ENCODE measurements around the gene HSPA4.
"Not testable (repeated sequence)": the region's sequence is repeated elsewhere in the genome, so short reads cannot be mapped to it uniquely, and the experiment has no call there.

Gene HSPA4

DNA sequence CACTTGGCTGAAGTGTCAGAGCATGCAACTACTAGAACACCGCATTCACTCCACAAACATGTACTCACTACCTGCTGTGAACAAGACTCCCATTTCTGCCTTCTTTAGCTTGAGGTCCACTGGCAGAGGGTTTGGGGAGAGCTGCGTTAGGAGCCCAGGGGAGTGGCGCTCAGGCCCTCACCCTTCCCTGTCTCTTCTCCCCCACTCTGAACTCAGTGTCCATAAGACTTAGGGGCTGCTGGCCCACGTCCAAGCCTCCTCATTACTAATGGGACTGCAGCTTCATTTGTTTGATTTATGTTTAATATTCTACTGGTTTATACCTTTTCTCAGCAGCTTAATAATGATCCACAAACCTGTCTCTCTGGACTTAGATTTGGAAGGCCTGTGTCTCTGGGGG, 70.9 kb downstream of the HSPA4 start:
- no peak for DNase-seq (ENCODE audit: low read depth, low spot score)

- no peak for DNase-seq (ENCODE audit: low read depth, low spot score)
These were observed 71.5 kb downstream of the HSPA4 start for GRCh38 chr5:133123297-133123696.

DNA sequence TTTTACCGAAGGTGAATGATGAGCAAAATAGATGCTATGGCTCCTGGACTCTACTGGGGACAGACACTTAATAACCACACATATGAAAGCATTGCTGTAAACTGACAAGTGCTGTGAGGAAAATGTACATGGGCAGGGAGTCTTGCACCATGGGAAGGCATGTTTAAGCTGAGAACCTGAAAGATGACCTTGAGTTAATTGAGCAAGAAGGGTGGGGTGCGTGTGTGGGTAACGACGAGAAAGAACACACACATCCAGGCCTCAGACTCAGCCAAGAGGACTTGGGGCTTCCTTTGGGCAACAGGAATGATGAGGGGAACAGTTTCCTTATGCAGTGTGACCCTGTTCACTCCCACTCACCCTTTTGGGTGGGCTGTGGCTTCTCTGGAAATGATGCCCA, 73.1 kb downstream of the HSPA4 start:
- DNase-seq (ENCODE audit: low read depth, low spot score), result no peak

DNA sequence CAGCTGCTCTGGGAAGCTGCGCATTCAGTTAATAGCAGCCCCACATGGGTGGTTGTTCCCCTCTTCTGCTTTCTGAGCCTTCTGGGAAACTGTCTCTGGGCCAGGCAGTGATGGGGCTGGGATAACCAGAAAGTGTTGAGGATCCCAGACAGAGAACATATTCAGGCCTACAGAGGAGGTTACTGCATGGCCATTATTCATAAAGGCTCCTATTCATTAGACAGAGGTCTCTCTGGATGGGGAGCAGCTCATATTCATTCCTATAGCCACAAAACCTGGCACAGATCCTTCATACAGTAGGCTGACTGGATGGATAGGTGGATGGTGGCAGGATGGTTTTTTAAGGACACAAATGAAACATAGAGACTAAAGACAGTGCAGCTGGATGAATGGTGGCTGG, 76.3 kb downstream of the HSPA4 start:
- DNase-seq (ENCODE audit: low read depth, low spot score), result no peak

- DNase-seq (ENCODE audit: low read depth, low spot score), result no peak
These were observed 77.5 kb downstream of the HSPA4 start for GRCh38 chr5:133129289-133129688.

DNA sequence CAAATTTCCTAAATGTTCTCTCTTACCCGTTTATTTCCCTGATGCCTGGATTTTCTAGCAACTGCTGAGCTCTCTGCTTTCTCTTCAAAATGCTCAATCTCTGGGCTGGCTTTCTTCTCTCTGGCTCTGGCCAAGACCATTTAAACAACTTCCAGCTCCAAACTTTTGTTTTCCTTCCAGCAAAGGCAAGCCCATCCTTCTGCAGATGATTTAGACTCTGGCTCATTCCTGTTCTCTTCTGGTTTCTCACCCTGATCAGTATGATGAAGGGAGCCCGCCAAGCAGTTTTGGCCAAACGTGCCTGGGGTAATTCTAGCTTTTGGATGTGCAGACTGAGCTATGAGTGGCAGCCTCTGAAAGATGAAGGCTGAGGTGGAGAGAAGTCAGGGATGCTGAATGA, 78.1 kb downstream of the HSPA4 start:
- no peak for DNase-seq (ENCODE audit: low read depth, low spot score)

DNA sequence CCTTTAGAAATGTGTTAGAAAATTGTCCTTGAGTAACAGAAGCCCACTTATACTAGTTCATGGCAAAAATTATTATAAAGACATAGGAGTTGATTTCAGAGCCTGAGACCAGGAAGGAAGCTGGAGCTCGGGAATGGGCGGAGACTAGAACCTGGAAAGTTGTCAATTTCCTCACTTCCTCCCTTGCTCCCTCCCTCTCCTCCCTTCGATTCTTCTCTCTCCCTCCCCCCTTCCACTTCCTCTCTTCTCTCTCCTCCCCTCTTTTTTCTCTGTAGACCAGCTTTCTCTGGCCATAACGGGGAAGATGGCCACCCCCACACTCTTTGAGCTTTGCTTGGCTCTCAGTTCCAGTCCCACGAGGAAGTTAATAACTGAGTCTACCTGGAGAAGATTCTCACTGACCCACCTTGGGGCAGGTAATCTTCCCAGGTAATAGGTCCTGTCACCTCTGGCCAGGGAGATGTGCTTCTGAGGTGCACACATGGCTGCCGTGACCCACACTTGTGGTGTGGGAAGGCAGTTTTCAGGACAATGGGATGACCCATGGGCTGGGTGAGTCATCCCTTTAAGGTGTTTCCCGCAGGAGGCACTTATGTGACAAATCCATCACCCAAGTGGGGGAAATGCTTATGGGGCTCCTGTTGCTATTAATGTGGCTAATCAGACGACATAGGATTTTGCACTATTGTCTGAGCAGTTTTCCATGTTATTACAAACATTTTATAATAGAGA, 78.7 kb downstream of the HSPA4 start:
- DNase-seq (ENCODE audit: low read depth, low spot score), result no peak

GRCh38 chr5:133132717-133133116, 80.9 kb downstream of the HSPA4 start:
- DNase-seq (ENCODE audit: low read depth, low spot score), result no peak

DNA sequence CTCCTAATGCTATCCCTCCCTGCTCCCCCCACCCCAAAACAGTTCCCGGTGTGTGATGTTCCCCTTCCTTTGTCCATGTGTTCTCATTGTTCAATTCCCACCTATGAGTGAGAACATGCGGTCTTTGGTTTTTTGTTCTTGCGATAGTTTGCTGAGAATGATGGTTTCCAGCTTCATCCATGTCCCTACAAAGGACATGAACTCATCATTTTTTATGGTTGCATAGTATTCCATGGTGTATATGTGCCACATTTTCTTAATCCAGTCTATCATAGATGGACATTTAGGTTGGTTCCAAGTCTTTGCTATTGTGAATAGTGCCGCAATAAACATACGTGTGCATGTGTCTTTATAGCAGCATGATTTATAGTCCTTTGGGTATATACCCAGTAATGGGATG, 81.4 kb downstream of the HSPA4 start:
- not testable (repeated sequence) for DNase-seq (ENCODE audit: low read depth, low spot score)

DNA sequence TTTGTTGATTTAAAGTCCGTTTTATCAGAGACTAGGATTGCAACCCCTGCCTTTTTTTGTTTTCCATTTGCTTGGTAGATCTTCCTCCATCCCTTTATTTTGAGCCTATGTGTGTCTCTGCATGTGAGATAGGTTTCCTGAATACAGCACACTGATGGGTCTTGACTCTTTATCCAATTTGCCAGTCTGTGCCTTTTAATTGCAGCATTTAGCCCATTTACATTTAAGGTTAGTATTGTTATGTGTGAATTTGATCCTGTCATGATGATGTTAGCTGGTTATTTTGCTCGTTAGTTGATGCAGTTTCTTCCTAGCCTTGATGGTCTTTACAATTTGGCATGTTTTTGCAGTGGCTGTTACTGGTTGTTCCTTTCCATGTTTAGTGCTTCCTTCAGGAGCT, 85.1 kb downstream of the HSPA4 start:
- DNase-seq (ENCODE audit: low read depth, low spot score), result not testable (repeated sequence)

GRCh38 chr5:133140311-133140710, 88.5 kb downstream of the HSPA4 start:
- no peak for DNase-seq (ENCODE audit: low read depth, low spot score)

GRCh38 chr5:133141746-133142145, 89.9 kb downstream of the HSPA4 start:
- no peak for DNase-seq (ENCODE audit: low read depth, low spot score)

DNA sequence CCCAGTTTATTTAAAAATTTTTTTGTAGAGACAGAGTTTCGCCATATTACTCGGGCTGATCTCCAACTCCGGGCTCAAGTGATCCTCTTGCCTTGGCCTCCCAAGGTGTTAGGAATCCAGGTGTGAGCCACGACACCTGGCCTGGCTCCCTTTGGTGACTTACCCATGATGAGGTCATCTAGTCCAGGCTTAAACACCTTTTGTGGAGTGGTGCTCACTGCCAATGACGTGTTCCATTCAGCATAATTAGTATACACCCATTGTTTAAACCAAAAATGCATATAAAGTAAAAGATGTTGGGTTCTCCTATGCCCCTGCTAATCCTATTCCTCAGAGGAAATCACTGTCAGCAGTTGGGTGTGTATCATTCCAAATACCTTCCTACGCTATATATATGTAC, 91.0 kb downstream of the HSPA4 start:
- no peak for DNase-seq (ENCODE audit: low read depth, low spot score)

DNA sequence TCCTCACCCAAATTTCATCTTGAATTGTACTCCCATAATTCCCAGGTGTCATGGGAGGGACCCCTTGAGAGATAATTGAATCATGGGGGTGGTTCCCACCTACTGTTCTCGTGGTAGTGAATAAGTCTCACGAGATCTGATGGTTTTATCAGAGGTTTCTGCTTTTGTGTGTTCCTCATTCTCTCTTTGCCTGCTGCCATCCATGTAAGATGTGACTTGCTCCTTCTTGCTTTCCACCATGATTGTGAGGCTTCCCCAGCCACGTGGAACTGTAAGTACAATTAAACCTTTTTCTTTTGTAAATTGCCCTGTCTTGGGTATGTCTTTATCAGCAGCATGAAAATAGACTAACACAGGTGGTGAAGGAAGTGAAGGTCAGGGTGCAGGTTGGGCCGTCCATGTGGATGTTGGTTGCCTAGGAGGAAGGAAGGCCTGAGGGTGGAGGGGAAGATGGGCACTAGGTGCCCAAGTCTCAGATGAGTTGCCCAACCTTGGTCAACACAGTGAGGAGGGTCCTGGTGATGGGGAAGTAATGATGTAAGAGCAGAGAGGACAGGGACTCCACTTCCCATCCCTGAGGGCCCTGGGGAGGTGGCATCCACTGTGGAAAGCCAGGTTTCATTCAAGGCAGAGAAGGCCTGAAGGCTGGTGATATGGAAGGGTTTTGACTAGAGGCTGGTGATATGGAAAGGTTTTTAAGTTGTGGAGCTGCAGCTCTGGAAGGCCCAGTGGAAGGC, 92.6 kb downstream of the HSPA4 start:
- DNase-seq (ENCODE audit: low read depth, low spot score), result no peak

GRCh38 chr5:133145436-133146170, 93.8 kb downstream of the HSPA4 start:
- DNase-seq (ENCODE audit: low read depth, low spot score), result no peak

DNA sequence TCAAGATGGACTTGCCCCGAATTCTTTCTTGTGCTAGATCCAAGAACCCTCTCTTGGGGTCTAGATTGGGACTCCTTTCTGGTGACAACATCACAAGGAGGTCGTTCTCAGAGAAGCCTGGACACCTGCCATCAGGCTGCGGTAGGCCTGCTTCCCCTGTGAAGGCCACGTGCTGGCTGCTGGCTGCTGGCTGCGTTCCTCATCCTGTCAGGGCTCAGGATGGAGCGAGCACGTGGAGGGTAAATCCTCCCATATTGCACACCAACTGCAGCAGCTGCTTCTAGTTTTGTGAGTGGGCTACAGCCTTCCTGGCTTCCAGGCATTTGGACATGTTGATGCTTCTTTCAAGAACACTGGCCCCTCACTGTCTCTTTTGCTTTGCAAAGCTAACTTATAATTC, 95.6 kb downstream of the HSPA4 start:
- peak; percentile 42 for DNase-seq (ENCODE audit: low read depth, low spot score)

GRCh38 chr5:133147815-133148567, 96.2 kb downstream of the HSPA4 start:
- peak; percentile 23 for DNase-seq (ENCODE audit: low read depth, low spot score)

GRCh38 chr5:133149345-133149744, 97.5 kb downstream of the HSPA4 start:
- no peak for DNase-seq (ENCODE audit: low read depth, low spot score)

- no peak for DNase-seq (ENCODE audit: low read depth, low spot score)
These were observed 99.2 kb downstream of the HSPA4 start for GRCh38 chr5:133150909-133151544.

- no peak for DNase-seq (ENCODE audit: low read depth, low spot score)
These were observed 102.7 kb downstream of the HSPA4 start for GRCh38 chr5:133154274-133155075.
